Measurements from ENCODE around the gene NCBP2L.

DNA sequence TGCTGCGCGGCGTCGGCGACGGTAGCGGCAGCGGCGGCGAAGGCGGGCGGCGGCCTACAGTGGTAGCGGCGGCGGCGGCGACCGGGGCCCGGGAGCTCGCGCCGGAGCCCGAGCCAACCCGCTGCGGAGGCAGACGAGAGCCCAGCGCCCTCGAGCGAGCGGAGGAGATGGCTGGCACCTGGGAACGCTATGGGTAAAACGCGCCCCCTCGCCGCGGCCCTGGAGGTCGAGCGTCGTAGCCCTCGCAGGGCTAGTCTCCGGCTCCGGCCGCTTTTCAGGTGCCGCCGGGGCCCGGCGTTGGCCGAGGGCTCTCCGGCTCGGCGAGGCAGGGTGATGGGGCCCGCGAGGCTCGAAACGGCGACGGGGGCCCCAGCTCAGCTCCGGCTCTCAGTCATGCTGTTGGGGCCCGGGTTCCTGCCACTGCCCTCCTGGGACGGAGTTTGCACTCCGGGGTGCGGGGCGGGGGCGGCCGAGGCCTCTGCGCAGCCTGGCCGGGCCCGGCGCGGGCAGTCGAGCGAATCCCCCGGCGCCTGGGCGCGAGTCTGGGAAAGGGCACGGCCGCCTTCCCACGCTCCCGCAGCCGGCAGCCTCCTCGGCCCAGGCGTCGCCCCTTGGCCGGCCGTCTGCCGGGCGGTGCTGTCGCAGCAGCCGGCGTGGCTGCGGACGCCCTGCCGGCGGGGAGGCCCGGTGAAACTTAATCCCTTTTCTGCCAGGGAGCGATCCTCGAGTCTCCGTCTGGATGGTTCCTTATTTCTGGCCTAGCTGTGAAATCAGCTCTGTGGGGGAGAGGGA is 48.9 kb downstream of the NCBP2L start:
- TF ChIP-seq SRF (IDR thresholded peaks at IDR 0.05; ENCODE audit: low read depth, low read length) (no peak), SP2 (IDR thresholded peaks at IDR 0.05; ENCODE audit: low read length) (no peak), RAD21 (IDR thresholded peaks at IDR 0.05 in 1 of 2, conservative IDR thresholded peaks at IDR 0.05 in 1 of 2; ENCODE audit: low read depth in 2 of 2, low read length in 2 of 2) (no peak), NRF1 (IDR thresholded peaks at IDR 0.05; ENCODE audit: low read depth, low read length) (no peak), TCF12 (IDR thresholded peaks at IDR 0.05; ENCODE audit: low read depth, low read length) (no peak)
- TF ChIP-seq, protein P1, sequence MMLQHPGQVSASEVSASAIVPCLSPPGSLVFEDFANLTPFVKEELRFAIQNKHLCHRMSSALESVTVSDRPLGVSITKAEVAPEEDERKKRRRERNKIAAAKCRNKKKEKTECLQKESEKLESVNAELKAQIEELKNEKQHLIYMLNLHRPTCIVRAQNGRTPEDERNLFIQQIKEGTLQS (IDR thresholded peaks at IDR 0.05; ENCODE audit: insufficient read depth, low read depth, low read length) = no peak
- TF ChIP-seq, protein P2, sequence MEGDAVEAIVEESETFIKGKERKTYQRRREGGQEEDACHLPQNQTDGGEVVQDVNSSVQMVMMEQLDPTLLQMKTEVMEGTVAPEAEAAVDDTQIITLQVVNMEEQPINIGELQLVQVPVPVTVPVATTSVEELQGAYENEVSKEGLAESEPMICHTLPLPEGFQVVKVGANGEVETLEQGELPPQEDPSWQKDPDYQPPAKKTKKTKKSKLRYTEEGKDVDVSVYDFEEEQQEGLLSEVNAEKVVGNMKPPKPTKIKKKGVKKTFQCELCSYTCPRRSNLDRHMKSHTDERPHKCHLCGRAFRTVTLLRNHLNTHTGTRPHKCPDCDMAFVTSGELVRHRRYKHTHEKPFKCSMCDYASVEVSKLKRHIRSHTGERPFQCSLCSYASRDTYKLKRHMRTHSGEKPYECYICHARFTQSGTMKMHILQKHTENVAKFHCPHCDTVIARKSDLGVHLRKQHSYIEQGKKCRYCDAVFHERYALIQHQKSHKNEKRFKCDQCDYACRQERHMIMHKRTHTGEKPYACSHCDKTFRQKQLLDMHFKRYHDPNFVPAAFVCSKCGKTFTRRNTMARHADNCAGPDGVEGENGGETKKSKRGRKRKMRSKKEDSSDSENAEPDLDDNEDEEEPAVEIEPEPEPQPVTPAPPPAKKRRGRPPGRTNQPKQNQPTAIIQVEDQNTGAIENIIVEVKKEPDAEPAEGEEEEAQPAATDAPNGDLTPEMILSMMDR (IDR thresholded peaks at IDR 0.05; ENCODE audit: control extremely low read depth in 1 of 3, insufficient read depth in 1 of 3, low read depth in 1 of 3, low read length in 3 of 3) = no peak
